PC-3 (cell line): Measurements from ENCODE around the gene TMPRSS7. TPM values are rescaled to one million over a fixed set of nuclear protein-coding genes. Genes with fewer than 3 reads are reported as not detected.
A peak's percentile ranks its signal among the peaks of the same experiment; 100 is the strongest.

Source experiments
- ATAC-seq: fragments of 200-7000 bp; cut with Tn5 transposase; 2 replicates; pipeline ENCODE4 v1.9.1; 2020; ENCODE audit warnings: mild to moderate bottlenecking, moderate library complexity
- BruUV-seq: library from RNA; stranded (reverse); fragments of 400-500 nt; replicated peaks from 2 replicates; lab custom pipeline; 2021; lab: Mats Ljungman, UMichigan
- CTCF ChIA-PET: fragments of 300-600 bp; sonication (Branson Sonifier 250); formaldehyde crosslinking; loops from one replicate; lab custom pipeline; 2022; ENCODE audit warnings: antibody characterized with exemption; lab: Charles Lee
- POLR2A ChIA-PET: fragments of 300-600 bp; sonication (Branson Sonifier 250); formaldehyde crosslinking; loops from one replicate; lab custom pipeline; 2022; ENCODE audit warnings: antibody characterized with exemption; ENCODE audit not compliant: unreplicated experiment; lab: Charles Lee
- DNase-seq: peaks from one replicate; pipeline ENCODE4 v3.0.0-alpha.2; 2015
- H2AFZ ChIP-seq: fragments of 300-600 bp; sonication (generic); 2 replicates; pipeline ENCODE4 v1.6.0; 2016; ENCODE audit warnings: antibody characterized with exemption, low read length
- H3F3A ChIP-seq: fragments of 300-600 bp; sonication (generic); one replicate; pipeline ENCODE4 v1.6.0; 2017; ENCODE audit warnings: antibody characterized with exemption, low read length, control low read depth, mild to moderate bottlenecking; ENCODE audit not compliant: unreplicated experiment
- H3K27ac ChIP-seq: fragments of 300-600 bp; sonication (generic); 2 replicates; pipeline ENCODE4 v1.5.1; 2016; ENCODE audit warnings: mild to moderate bottlenecking, low read length
- H3K27me3 ChIP-seq: fragments of 300-600 bp; sonication (generic); 2 replicates; pipeline ENCODE4 v1.6.1; 2016; ENCODE audit warnings: low read length, mixed read lengths
- H3K36me3 ChIP-seq: fragments of 300-600 bp; sonication (generic); 2 replicates; pipeline ENCODE4 v1.6.1; 2016; ENCODE audit warnings: low read depth, mixed run types, low read length, mixed read lengths
- H3K4me1 ChIP-seq: fragments of 300-600 bp; sonication (generic); 2 replicates; pipeline ENCODE4 v1.5.1; 2016; ENCODE audit warnings: low read length; ENCODE audit not compliant: insufficient read depth
- H3K4me2 ChIP-seq: fragments of 300-600 bp; sonication (generic); 2 replicates; pipeline ENCODE4 v1.6.0; 2016; ENCODE audit warnings: low read length
- H3K4me3 ChIP-seq: fragments of 300-600 bp; sonication (generic); 2 replicates; pipeline ENCODE4 v1.5.1; 2016; ENCODE audit warnings: mild to moderate bottlenecking, low read length, mixed read lengths
- H3K79me2 ChIP-seq: fragments of 300-600 bp; sonication (generic); 2 replicates; pipeline ENCODE4 v1.6.1; 2017; ENCODE audit warnings: low read length, mixed read lengths
- H3K9ac ChIP-seq: fragments of 300-600 bp; sonication (generic); 2 replicates; pipeline ENCODE4 v1.6.0; 2016; ENCODE audit warnings: mild to moderate bottlenecking, low read length
- H3K9me2 ChIP-seq: fragments of 300-600 bp; sonication (generic); replicated peaks from 2 replicates; pipeline ENCODE4 v1.6.1; 2016; ENCODE audit warnings: mixed run types, low read length, mixed read lengths
- H3K9me3 ChIP-seq: fragments of 300-600 bp; sonication (generic); 2 replicates; pipeline ENCODE4 v1.6.1; 2016; ENCODE audit warnings: low read length, mixed read lengths
- H4K20me1 ChIP-seq: fragments of 300-600 bp; sonication (generic); 2 replicates; pipeline ENCODE4 v1.6.1; 2016; ENCODE audit warnings: low read length, mixed read lengths
- EZH2 ChIP-seq: fragments of 300-600 bp; sonication (generic); IDR thresholded peaks from one replicate; pipeline ENCODE4 v1.6.1; 2017; ENCODE audit warnings: antibody characterized with exemption, mild to moderate bottlenecking, low read length; ENCODE audit not compliant: unreplicated experiment
- EZH2phosphoT487 ChIP-seq: fragments of 300-600 bp; sonication (generic); IDR thresholded peaks from 2 replicates; pipeline ENCODE4 v1.6.1; 2018; ENCODE audit warnings: mild to moderate bottlenecking, antibody characterized with exemption, low read length, borderline replicate concordance
- intact Hi-C: fragments of 100-400 bp; cut with micrococcal nuclease; formaldehyde crosslinking; loops from 2 replicates; pipeline ENCODE4 v1.9.0; 2023
- total RNA-seq: library from RNA; depleted of rRNA; stranded (reverse); fragments of >200 nt; gene quantifications from 2 replicates; pipeline ENCODE4 v1.2.3, GENCODE V29; 2014
- TF ChIP-seq, protein P1 (sequence below): fragments of 300-600 bp; sonication (generic); conservative IDR thresholded peaks from 2 replicates; pipeline ENCODE4 v1.5.1; 2017; ENCODE audit warnings: antibody characterized with exemption, low read depth, mild to moderate bottlenecking, low read length

Gene TMPRSS7
- total RNA-seq, 1 experiment from 2014 or later, result 0.33 TPM

DNA sequence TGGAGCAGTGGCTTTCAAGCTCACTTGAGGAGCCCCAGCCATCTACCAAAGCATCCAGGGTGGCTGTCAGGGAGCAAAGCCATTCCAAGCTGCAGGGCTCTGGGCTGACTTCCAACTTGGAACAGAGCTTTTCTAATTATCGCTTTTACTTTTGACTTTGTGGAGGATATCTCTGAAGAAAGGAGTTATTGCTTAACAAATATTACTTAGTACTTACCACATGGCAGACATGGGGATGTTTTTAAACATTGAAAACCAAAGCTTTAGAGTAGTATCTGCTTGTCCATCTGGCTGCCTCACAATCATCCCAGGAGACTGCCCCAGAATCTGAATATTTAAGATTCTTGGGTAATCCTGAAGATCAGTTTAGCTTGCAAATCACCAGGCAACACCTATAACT is 26.9 kb upstream of the TMPRSS7 start:
- Histone ChIP-seq H3K4me3 (no peak overlapping the region), H3F3A (peaks cover 3% of the 10 kb centered on the region), H3K79me2 (no peaks in the 10 kb centered on the region), H2AFZ (no peak overlapping the region), H3K9me3 (no peaks in the 10 kb centered on the region), H3K27ac (no peak overlapping the region), H3K27me3 (no peaks in the 10 kb centered on the region), H3K9ac (no peak overlapping the region), H3K4me1 (peaks cover 33% of the 10 kb centered on the region), H3K4me2 (no peak overlapping the region), H3K9me2 (no peaks in the 10 kb centered on the region), H3K36me3 (no peaks in the 10 kb centered on the region), H4K20me1 (no peaks in the 10 kb centered on the region)
- BruUV-seq, result no TSS peak
- ChIA-PET POLR2A (interaction anchor here (0.6 to 0.8 kb wide), 2 partner anchors 38 to 1001 kb away, joined by 3 to 43 read pairs; no protein-coding TSS in a partner anchor), CTCF (interaction anchor here (0.6 kb wide), 1 partner anchor 57 kb away, joined by 3 read pairs; no protein-coding TSS in a partner anchor)
- no peak for DNase-seq
- peak; percentile 41 for ATAC-seq
- TF ChIP-seq, protein P1, sequence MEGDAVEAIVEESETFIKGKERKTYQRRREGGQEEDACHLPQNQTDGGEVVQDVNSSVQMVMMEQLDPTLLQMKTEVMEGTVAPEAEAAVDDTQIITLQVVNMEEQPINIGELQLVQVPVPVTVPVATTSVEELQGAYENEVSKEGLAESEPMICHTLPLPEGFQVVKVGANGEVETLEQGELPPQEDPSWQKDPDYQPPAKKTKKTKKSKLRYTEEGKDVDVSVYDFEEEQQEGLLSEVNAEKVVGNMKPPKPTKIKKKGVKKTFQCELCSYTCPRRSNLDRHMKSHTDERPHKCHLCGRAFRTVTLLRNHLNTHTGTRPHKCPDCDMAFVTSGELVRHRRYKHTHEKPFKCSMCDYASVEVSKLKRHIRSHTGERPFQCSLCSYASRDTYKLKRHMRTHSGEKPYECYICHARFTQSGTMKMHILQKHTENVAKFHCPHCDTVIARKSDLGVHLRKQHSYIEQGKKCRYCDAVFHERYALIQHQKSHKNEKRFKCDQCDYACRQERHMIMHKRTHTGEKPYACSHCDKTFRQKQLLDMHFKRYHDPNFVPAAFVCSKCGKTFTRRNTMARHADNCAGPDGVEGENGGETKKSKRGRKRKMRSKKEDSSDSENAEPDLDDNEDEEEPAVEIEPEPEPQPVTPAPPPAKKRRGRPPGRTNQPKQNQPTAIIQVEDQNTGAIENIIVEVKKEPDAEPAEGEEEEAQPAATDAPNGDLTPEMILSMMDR, result no peak
- TF ChIP-seq EZH2phosphoT487 (no peak), EZH2 (no peak)
- intact Hi-C loops, result no loop called here

DNA sequence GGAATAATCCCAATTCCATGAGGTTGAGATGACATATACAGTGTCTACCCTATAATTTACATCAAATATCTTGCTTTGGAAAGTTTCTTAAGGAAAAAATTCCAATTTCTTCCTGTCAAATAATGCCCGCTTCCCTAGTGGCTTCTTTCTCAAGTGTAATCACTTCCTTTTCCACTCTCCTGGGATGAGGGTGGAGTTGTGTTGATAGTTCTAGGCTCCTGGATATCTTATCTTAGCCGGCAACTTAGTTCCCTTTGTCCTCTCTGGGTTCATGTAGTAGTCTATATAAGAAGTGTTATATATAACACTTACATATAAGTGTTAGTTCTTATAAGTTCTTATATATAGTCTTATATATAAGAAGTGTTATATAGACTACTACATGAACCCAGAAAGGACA is 24.9 kb upstream of the TMPRSS7 start:
- peaks cover 18% of the 10 kb centered on the region for H3K4me1 ChIP-seq
- BruUV-seq, result no TSS peak
- no peak overlapping the region for H3K27ac ChIP-seq
- ATAC-seq, result no peak
- intact Hi-C loops, result no loop called here
- POLR2A ChIA-PET, result no interaction called here
- H4K20me1 ChIP-seq, result no peaks in the 10 kb centered on the region
- H3K27me3 ChIP-seq, result no peaks in the 10 kb centered on the region
- no peak overlapping the region for H3K4me3 ChIP-seq
- H3F3A ChIP-seq, result no peaks in the 10 kb centered on the region
- no peak overlapping the region for H3K9ac ChIP-seq
- no peaks in the 10 kb centered on the region for H3K9me3 ChIP-seq
- H3K36me3 ChIP-seq, result no peaks in the 10 kb centered on the region
- TF ChIP-seq, protein P1, result no peak
- TF ChIP-seq EZH2 (no peak), EZH2phosphoT487 (no peak)
- H2AFZ ChIP-seq, result no peak overlapping the region
- H3K79me2 ChIP-seq, result no peaks in the 10 kb centered on the region
- CTCF ChIA-PET, result no interaction called here
- H3K9me2 ChIP-seq, result no peaks in the 10 kb centered on the region
- DNase-seq, result no peak
- H3K4me2 ChIP-seq, result no peak overlapping the region

DNA sequence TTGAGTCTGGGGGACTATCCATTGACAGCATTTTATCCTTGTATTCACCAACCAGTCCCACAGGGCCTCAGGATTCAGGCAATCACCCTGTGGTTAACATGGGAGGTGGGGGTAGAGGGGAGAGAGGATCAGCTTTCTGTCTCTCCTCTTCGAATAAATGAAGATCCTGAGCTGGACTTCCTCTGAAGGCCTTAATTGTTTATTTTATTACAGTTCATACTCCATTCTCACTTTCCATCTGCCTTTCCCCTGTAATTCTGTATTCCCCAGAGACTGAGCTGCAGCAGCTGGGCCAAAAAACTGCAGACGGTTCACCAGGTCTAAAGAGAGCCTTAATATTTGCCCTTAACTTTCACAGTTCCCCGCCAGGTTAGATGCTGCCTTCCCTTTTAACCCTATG is 23.9 kb upstream of the TMPRSS7 start:
- no peaks in the 10 kb centered on the region for H3K9me2 ChIP-seq
- DNase-seq, result no peak
- intact Hi-C loops, result no loop called here
- no peak overlapping the region for H3K4me2 ChIP-seq
- no peaks in the 10 kb centered on the region for H4K20me1 ChIP-seq
- H3K27me3 ChIP-seq, result no peaks in the 10 kb centered on the region
- H3K9me3 ChIP-seq, result no peaks in the 10 kb centered on the region
- no peaks in the 10 kb centered on the region for H3F3A ChIP-seq
- no peaks in the 10 kb centered on the region for H3K79me2 ChIP-seq
- ChIA-PET POLR2A (no interaction called here), CTCF (no interaction called here)
- no peak overlapping the region for H3K27ac ChIP-seq
- H3K4me3 ChIP-seq, result no peak overlapping the region
- H3K4me1 ChIP-seq, result peaks cover 11% of the 10 kb centered on the region; the same call in 1 of the 2 replicates
- BruUV-seq, result no TSS peak
- H3K36me3 ChIP-seq, result no peaks in the 10 kb centered on the region
- H3K9ac ChIP-seq, result no peak overlapping the region
- ATAC-seq, result no peak
- H2AFZ ChIP-seq, result no peak overlapping the region
- TF ChIP-seq, protein P1, result no peak
